Vagina (tissue), 2 donors: Measurements from ENCODE around the gene SAP30L. TPM values are rescaled to one million over a fixed set of nuclear protein-coding genes. Genes with fewer than 3 reads are reported as not detected.

Source experiments
- DNase-seq, 2 donors: peaks; one replicate each; pipeline ENCODE4 v3.0.0-alpha.2; 2017; ENCODE audit errors: extremely low spot score in 2 of 2
- H3K27ac ChIP-seq: fragments of 200-600 bp; sonication (generic); one replicate; pipeline ENCODE4 v1.5.1; 2019
- H3K27me3 ChIP-seq: fragments of 200-600 bp; sonication (generic); one replicate; pipeline ENCODE4 v1.5.1; 2019
- H3K36me3 ChIP-seq, 2 donors: fragments of 200-600 bp; sonication (generic); one replicate each; pipeline ENCODE4 v1.5.1; 2017 to 2019
- H3K4me1 ChIP-seq: fragments of 200-600 bp; sonication (generic); one replicate; pipeline ENCODE4 v1.5.1; 2019
- H3K4me3 ChIP-seq, 2 donors: fragments of 200-600 bp; sonication (generic); 1 replicate in 1 of 2; 2 replicates in 1 of 2; pipeline ENCODE4 v1.5.1; 2016 to 2019
- H3K9me3 ChIP-seq: fragments of 200-600 bp; sonication (generic); one replicate; pipeline ENCODE4 v1.5.1; 2019
- CTCF ChIP-seq, 3 experiments: fragments of 450-650 bp in 2 of 3; fragments of 200-600 bp in 1 of 3; sonication (generic) in 1 of 3; IDR thresholded peaks; one replicate each; pipeline ENCODE4 v1.5.1; 2017 to 2019; ENCODE audit warnings: antibody characterized with exemption in 3 of 3, mild to moderate bottlenecking in 2 of 3, moderate library complexity in 2 of 3
- POLR2A ChIP-seq, 2 donors: fragments of 450-650 bp; IDR thresholded peaks; one replicate each; pipeline ENCODE4 v1.6.1; 2017; ENCODE audit warnings: antibody characterized with exemption in 2 of 2, mild to moderate bottlenecking in 2 of 2, moderate library complexity in 2 of 2
- POLR2AphosphoS5 ChIP-seq, 2 donors: sonication (generic); formaldehyde crosslinking; IDR thresholded peaks; one replicate each; pipeline ENCODE4 v1.9.0; 2017; ENCODE audit warnings: antibody characterized with exemption in 2 of 2, mild to moderate bottlenecking in 2 of 2, low read depth in 1 of 2; ENCODE audit not compliant: insufficient read depth in 1 of 2
- intact Hi-C: fragments of 100-400 bp; cut with DNase I; formaldehyde crosslinking; loops from one replicate; pipeline ENCODE4 v1.15.1; 2023
- total RNA-seq: library from RNA; depleted of rRNA; stranded (reverse); fragments of >200 nt; gene quantifications from one replicate; pipeline ENCODE4 v1.2.3, GENCODE V29; 2016

The SAP30L gene
- total RNA-seq, 1 donor from 2014 or later: 54.3 TPM

GRCh38 chr5:154401355-154401754, 44.4 kb upstream of the SAP30L start:
- no peaks in the 10 kb centered on the region for H3K9me3 ChIP-seq
- no peaks in the 10 kb centered on the region for H3K36me3 ChIP-seq
- intact Hi-C loops: loop anchor here (10.0 kb wide), 2 partner anchors 207 to 427 kb away; partner anchors contain the start of gene GALNT10
- peaks cover 9% of the 10 kb centered on the region for H3K4me1 ChIP-seq
- TF ChIP-seq POLR2A (IDR thresholded peaks at IDR 0.05) (no peak), CTCF (IDR thresholded peaks at IDR 0.05) (no peak), POLR2AphosphoS5 (IDR thresholded peaks at IDR 0.05; ENCODE audit: insufficient read depth in 1 of 2, low read depth in 1 of 2) (no peak)
- no peak overlapping the region for H3K27ac ChIP-seq
- DNase-seq: no peak
- no peaks in the 10 kb centered on the region for H3K27me3 ChIP-seq
- H3K4me3 ChIP-seq: no peak overlapping the region

- intact Hi-C loops: loop anchor here (10.0 kb wide), 2 partner anchors 207 to 427 kb away; partner anchors contain the start of gene GALNT10
- H3K27me3 ChIP-seq: no peaks in the 10 kb centered on the region
- TF ChIP-seq POLR2A (IDR thresholded peaks at IDR 0.05) (no peak), CTCF (IDR thresholded peaks at IDR 0.05) (no peak), POLR2AphosphoS5 (IDR thresholded peaks at IDR 0.05; ENCODE audit: insufficient read depth in 1 of 2, low read depth in 1 of 2) (no peak)
- peaks cover 9% of the 10 kb centered on the region for H3K4me1 ChIP-seq
- no peak for DNase-seq
- H3K27ac ChIP-seq: no peak overlapping the region
- H3K9me3 ChIP-seq: no peaks in the 10 kb centered on the region
- H3K36me3 ChIP-seq: no peaks in the 10 kb centered on the region
- H3K4me3 ChIP-seq: no peak overlapping the region
Measured at GRCh38 chr5:154401931-154402330, 43.9 kb upstream of the SAP30L start.

- Histone ChIP-seq H3K4me3 (no peak overlapping the region), H3K36me3 (no peaks in the 10 kb centered on the region), H3K4me1 (peaks cover 9% of the 10 kb centered on the region), H3K9me3 (no peaks in the 10 kb centered on the region), H3K27me3 (no peaks in the 10 kb centered on the region), H3K27ac (no peak overlapping the region)
- TF ChIP-seq POLR2A (IDR thresholded peaks at IDR 0.05): no peak
- no peak for TF ChIP-seq POLR2AphosphoS5 (IDR thresholded peaks at IDR 0.05; ENCODE audit: insufficient read depth in 1 of 2, low read depth in 1 of 2)
- TF ChIP-seq CTCF (IDR thresholded peaks at IDR 0.05): no peak
- intact Hi-C loops: loop anchor here (10.0 kb wide), 2 partner anchors 208 to 428 kb away; partner anchors contain the start of gene GALNT10
- DNase-seq: no peak
Measured at GRCh38 chr5:154402611-154403010, 43.2 kb upstream of the SAP30L start.

- H3K36me3 ChIP-seq: no peaks in the 10 kb centered on the region
- DNase-seq: no peak
Measured at GRCh38 chr5:154403234-154403633, 42.6 kb upstream of the SAP30L start.

More at GRCh38 chr5:154403234-154403633, 42.6 kb upstream of the SAP30L start:
- TF ChIP-seq CTCF (IDR thresholded peaks at IDR 0.05) (no peak), POLR2AphosphoS5 (IDR thresholded peaks at IDR 0.05; ENCODE audit: insufficient read depth in 1 of 2, low read depth in 1 of 2) (no peak), POLR2A (IDR thresholded peaks at IDR 0.05) (no peak)
- no peaks in the 10 kb centered on the region for H3K9me3 ChIP-seq
- intact Hi-C loops: loop anchor here (10.0 kb wide), 2 partner anchors 208 to 428 kb away; partner anchors contain the start of gene GALNT10
- peaks cover 9% of the 10 kb centered on the region for H3K4me1 ChIP-seq
- no peak overlapping the region for H3K4me3 ChIP-seq
- H3K27me3 ChIP-seq: no peaks in the 10 kb centered on the region
- no peak overlapping the region for H3K27ac ChIP-seq
